HepG2 (cell line): Measurements from ENCODE around the gene STX4. TPM values are rescaled to one million over a fixed set of nuclear protein-coding genes. Genes with fewer than 3 reads are reported as not detected.
A peak's percentile ranks its signal among the peaks of the same experiment; 100 is the strongest.

ENCODE experiments used
- ATAC-seq: fragments of 200-7000 bp; cut with Tn5 transposase; 3 replicates; pipeline ENCODE4 v1.9.1; 2020; ENCODE audit warnings: mild to moderate bottlenecking, moderate library complexity
- BruUV-seq: library from RNA; stranded (reverse); fragments of 400-500 nt; replicated peaks from 2 replicates; lab custom pipeline; 2021; lab: Mats Ljungman, UMichigan
- CTCF ChIA-PET: fragments of 300-600 bp; formaldehyde crosslinking; extraction: SDS; loops from one replicate; lab custom pipeline; 2021; ENCODE audit warnings: low total read pairs, inconsistent platforms, low intra/inter-chr PET ratio; lab: Yijun Ruan, JAX
- POLR2A ChIA-PET: fragments of 350-600 bp; sonication (Branson Sonifier 250); formaldehyde crosslinking; loops from one replicate; lab custom pipeline; 2020; ENCODE audit warnings: antibody characterized with exemption, inconsistent platforms; lab: Yijun Ruan, JAX
- DNase-seq: peaks from one replicate; pipeline ENCODE4 v3.0.0-alpha.2; 2015; ENCODE audit warnings: low spot score
- FAIRE-seq: peaks from 3 replicates; lab custom pipeline; 2011; peaks lifted over from hg19 to GRCh38; lab: Jason Lieb, UNC
- H2AFZ ChIP-seq: one replicate; pipeline ENCODE4 v1.6.1; 2011; ENCODE audit warnings: low read length, inconsistent platforms
- H3K27ac ChIP-seq: fragments of 300-600 bp; 3 replicates; pipeline ENCODE4 v1.8.0; 2011; ENCODE audit warnings: mixed run types, mild to moderate bottlenecking, mixed read lengths, low read length, inconsistent platforms; ENCODE audit not compliant: insufficient read depth; ENCODE audit errors: extremely low read length
- H3K27me3 ChIP-seq, 2 experiments: fragments of 200-600 bp in 1 of 2; 2 replicates in 1 of 2; 3 replicates in 1 of 2; pipeline versions ENCODE4 v1.6.0 to v1.8.0; 2011; ENCODE audit warnings: low read length in 2 of 2, mild to moderate bottlenecking in 2 of 2, moderate library complexity in 2 of 2, inconsistent platforms in 1 of 2; ENCODE audit not compliant: insufficient read depth in 2 of 2, control insufficient read depth in 1 of 2
- H3K36me3 ChIP-seq, 2 experiments: fragments of 200-600 bp in 1 of 2; replicated peaks in 1 of 2; 2 replicates in 1 of 2; 3 replicates in 1 of 2; pipeline versions ENCODE4 v1.5.1 to v1.8.0; 2011; ENCODE audit warnings: low read length in 2 of 2, inconsistent platforms in 1 of 2; ENCODE audit not compliant: insufficient read depth in 2 of 2, control insufficient read depth in 1 of 2
- H3K4me1 ChIP-seq: 2 replicates; pipeline ENCODE4 v1.5.1; 2012; ENCODE audit warnings: low read length, inconsistent platforms; ENCODE audit not compliant: insufficient read depth
- H3K4me2 ChIP-seq: 2 replicates; pipeline ENCODE4 v1.6.0; 2011; ENCODE audit warnings: low read depth, low read length, inconsistent platforms
- H3K4me3 ChIP-seq, 3 experiments: fragments of 200-600 bp in 1 of 3; sonication (generic), shearing (Covaris generic) in 1 of 3; replicated peaks in 1 of 3; 2 replicates each; pipeline ENCODE4 v1.5.1; 2011 to 2016; ENCODE audit warnings: low read length in 3 of 3, inconsistent platforms in 2 of 3, low read depth in 2 of 3, mild to moderate bottlenecking in 2 of 3, control low read depth in 1 of 3, mixed read lengths in 1 of 3; ENCODE audit not compliant: insufficient read depth in 1 of 3
- H3K79me2 ChIP-seq: one replicate; pipeline ENCODE4 v1.6.1; 2011; ENCODE audit warnings: low read length, inconsistent platforms; ENCODE audit not compliant: insufficient read depth
- H3K9ac ChIP-seq: 2 replicates; pipeline ENCODE4 v1.6.0; 2011; ENCODE audit warnings: mild to moderate bottlenecking, low read depth, low read length, inconsistent platforms; ENCODE audit not compliant: insufficient read depth
- H3K9me3 ChIP-seq: 2 replicates; pipeline ENCODE4 v1.5.1; 2012; ENCODE audit warnings: mild to moderate bottlenecking, low read length
- H4K20me1 ChIP-seq: 2 replicates; pipeline ENCODE4 v1.6.0; 2011; ENCODE audit warnings: inconsistent platforms, mild to moderate bottlenecking, low read length, moderate library complexity; ENCODE audit not compliant: insufficient read depth
- NFRKB ChIP-seq: fragments of 450-650 bp; IDR thresholded peaks from 2 replicates; pipeline ENCODE4 v1.6.1; 2017
- NRL ChIP-seq: sonication (generic); formaldehyde crosslinking; IDR thresholded peaks from 2 replicates; pipeline ENCODE4 v1.5.0; 2020; ENCODE audit warnings: missing genetic modification reagents, mild to moderate bottlenecking, moderate library complexity, borderline replicate concordance
- PHF20 ChIP-seq: sonication (generic); formaldehyde crosslinking; IDR thresholded peaks from 2 replicates; pipeline ENCODE4 v1.5.0; 2020; ENCODE audit warnings: mild to moderate bottlenecking, missing genetic modification reagents
- SALL1 ChIP-seq: sonication (generic); formaldehyde crosslinking; IDR thresholded peaks from 2 replicates; pipeline ENCODE4 v1.8.0; 2022; ENCODE audit warnings: mild to moderate bottlenecking, missing genetic modification reagents
- TBL1XR1 ChIP-seq: fragments of 150-350 bp; IDR thresholded peaks from 2 replicates; pipeline ENCODE4 v1.6.1; 2014; ENCODE audit warnings: borderline replicate concordance, low read length; ENCODE audit not compliant: partially characterized antibody
- ZKSCAN1 ChIP-seq: fragments of 150-350 bp; IDR thresholded peaks from 2 replicates; pipeline ENCODE4 v1.6.1; 2014; ENCODE audit warnings: low read length
- WGBS: methylation state at CpG from one replicate; pipeline ENCODE4 v1.1.6; 2017; ENCODE audit warnings: low lambda C conversion rate; 5-methylcytosine and 5-hydroxymethylcytosine counted together
- in situ Hi-C: cut with HindIII; loops from 2 replicates; pipeline ENCODE4 v1.10.0; 2017; ENCODE audit warnings: low pct_unique_long_range_greater_than_20kb; ENCODE audit not compliant: extremely low pct_ligation_motif_present
- intact Hi-C: fragments of 100-400 bp; cut with micrococcal nuclease; formaldehyde crosslinking; loops from one replicate; pipeline ENCODE4 v1.10.0; 2022; ENCODE audit not compliant: unreplicated experiment
- polyA plus RNA-seq, 8 experiments: library from polyadenylated mRNA; depleted of rRNA in 3 of 8; stranded (reverse) in 7 of 8; unstranded in 1 of 8; fragments of >200 nt; fragmentation: Illumina TruSeq in 4 of 8; extraction: Trizol in 4 of 8; gene quantifications; 2 replicates each; pipeline versions ENCODE4 v1.2.1 to v1.2.3, GENCODE V29; 2011 to 2016; ENCODE audit warnings: low read depth in 4 of 8, missing spikeins in 1 of 8, mixed read lengths in 1 of 8; ENCODE audit not compliant: insufficient read depth in 1 of 8
- total RNA-seq, 5 experiments: library from RNA; depleted of rRNA; stranded (reverse); fragments of >200 nt; fragmentation: Illumina TruSeq; extraction: Trizol; gene quantifications; 2 replicates each; pipeline ENCODE4 v1.2.3, GENCODE V29; 2016; ENCODE audit warnings: low read depth in 1 of 5
- TF ChIP-seq, protein P1 (sequence below): sonication (generic); formaldehyde crosslinking; IDR thresholded peaks from 2 replicates; pipeline ENCODE4 v1.4.0; 2020; ENCODE audit warnings: missing genetic modification reagents
- TF ChIP-seq, protein P2 (sequence below): sonication (generic); formaldehyde crosslinking; IDR thresholded peaks from 2 replicates; pipeline ENCODE4 v1.4.0; 2020; ENCODE audit warnings: mild to moderate bottlenecking, missing genetic modification reagents

STX4 gene
- total and polyA plus RNA-seq, 2 of the 13 experiments (the other 11 are each of a cell fraction or from before 2014, with no cell fraction given) = 29.2 to 34.6 TPM

DNA sequence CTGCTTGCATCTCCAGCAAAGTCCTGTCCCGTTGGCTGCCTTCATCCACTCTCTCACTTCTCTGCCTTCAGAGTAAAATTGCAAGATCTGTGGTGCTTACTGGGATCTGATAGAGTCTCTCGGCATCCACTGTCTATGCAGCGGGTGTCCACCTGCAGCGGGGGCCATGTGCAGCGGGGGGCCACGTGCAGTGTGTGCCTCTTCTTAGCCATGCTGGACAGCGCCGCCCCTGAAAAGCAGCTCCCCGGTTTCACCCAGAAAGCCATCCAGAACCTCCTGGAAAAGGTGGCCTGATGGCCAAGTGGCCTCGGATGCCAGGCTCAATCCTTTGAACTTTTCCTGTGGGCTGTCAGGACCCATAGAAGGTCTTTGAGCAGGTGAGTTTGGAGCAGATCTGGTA lies 9.5 kb downstream of the STX4 start:
- ChIA-PET POLR2A (no interaction called here), CTCF (no interaction called here)
- in situ Hi-C loops (no loop called here), intact Hi-C loops (no loop called here)
- WGBS = 94% methylated on average over 10 of the region's 10 CpGs
- Histone ChIP-seq H3K4me3 (no peak overlapping the region), H3K4me2 (no peak overlapping the region), H3K9me3 (no peaks in the 10 kb centered on the region), H4K20me1 (no peaks in the 10 kb centered on the region), H3K79me2 (no peaks in the 10 kb centered on the region), H2AFZ (no peak overlapping the region), H3K4me1 (peaks cover 38% of the 10 kb centered on the region), H3K36me3 (peaks cover 0 to 12% of the 10 kb centered on the region in 2 experiments; a peak in 3 of 5 replicates), H3K27me3 (no peaks in the 10 kb centered on the region), H3K9ac (no peak overlapping the region), H3K27ac (no peak overlapping the region)
- TF ChIP-seq TBL1XR1 (no peak), PHF20 (0 out of 2 replicates have a peak, but pooled peaks have one; percentile 23), NRL (0 out of 2 replicates have a peak, but pooled peaks have one; percentile 19), NFRKB (no peak), SALL1 (CRISPR knock-in tag) (0 out of 2 replicates have a peak, but pooled peaks have one; percentile 18), ZKSCAN1 (no peak)
- TF ChIP-seq, protein P1, sequence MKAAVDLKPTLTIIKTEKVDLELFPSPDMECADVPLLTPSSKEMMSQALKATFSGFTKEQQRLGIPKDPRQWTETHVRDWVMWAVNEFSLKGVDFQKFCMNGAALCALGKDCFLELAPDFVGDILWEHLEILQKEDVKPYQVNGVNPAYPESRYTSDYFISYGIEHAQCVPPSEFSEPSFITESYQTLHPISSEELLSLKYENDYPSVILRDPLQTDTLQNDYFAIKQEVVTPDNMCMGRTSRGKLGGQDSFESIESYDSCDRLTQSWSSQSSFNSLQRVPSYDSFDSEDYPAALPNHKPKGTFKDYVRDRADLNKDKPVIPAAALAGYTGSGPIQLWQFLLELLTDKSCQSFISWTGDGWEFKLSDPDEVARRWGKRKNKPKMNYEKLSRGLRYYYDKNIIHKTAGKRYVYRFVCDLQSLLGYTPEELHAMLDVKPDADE = no peak
- TF ChIP-seq, protein P2, sequence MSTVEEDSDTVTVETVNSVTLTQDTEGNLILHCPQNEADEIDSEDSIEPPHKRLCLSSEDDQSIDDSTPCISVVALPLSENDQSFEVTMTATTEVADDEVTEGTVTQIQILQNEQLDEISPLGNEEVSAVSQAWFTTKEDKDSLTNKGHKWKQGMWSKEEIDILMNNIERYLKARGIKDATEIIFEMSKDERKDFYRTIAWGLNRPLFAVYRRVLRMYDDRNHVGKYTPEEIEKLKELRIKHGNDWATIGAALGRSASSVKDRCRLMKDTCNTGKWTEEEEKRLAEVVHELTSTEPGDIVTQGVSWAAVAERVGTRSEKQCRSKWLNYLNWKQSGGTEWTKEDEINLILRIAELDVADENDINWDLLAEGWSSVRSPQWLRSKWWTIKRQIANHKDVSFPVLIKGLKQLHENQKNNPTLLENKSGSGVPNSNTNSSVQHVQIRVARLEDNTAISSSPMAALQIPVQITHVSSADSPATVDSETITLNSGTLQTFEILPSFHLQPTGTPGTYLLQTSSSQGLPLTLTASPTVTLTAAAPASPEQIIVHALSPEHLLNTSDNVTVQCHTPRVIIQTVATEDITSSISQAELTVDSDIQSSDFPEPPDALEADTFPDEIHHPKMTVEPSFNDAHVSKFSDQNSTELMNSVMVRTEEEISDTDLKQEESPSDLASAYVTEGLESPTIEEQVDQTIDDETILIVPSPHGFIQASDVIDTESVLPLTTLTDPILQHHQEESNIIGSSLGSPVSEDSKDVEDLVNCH (CRISPR knock-in tag) = no peak
- no peak for FAIRE-seq
- DNase-seq = no peak
- no peak for ATAC-seq
- no TSS peak for BruUV-seq
